ENCODE data around the gene IL16.

DNA sequence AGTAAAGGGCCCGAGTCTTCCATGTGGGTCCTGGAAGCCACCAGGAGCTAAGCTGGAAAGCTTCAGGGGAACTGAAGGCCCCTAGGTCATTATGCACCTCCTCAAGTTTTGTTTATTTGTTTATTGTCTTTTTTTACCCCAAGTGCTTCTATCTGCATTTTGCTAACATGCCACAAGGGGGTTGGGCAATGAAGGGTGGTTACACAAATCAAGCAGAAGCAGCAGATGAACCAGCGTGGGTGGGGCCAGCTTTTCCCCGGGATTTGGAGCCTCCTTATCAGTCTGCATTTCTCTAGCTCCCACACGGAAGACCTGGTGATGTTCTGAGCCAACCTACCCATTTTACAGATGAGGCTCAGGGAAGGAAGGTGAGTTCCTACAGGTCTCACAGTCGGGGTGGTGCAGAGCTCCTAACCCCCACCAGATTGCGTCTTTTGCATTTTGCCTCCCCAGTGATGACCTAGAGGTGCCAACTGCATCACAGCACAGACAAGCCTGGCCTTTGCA is 160.6 kb downstream of the IL16 start:
- TF ChIP-seq, protein P1, sequence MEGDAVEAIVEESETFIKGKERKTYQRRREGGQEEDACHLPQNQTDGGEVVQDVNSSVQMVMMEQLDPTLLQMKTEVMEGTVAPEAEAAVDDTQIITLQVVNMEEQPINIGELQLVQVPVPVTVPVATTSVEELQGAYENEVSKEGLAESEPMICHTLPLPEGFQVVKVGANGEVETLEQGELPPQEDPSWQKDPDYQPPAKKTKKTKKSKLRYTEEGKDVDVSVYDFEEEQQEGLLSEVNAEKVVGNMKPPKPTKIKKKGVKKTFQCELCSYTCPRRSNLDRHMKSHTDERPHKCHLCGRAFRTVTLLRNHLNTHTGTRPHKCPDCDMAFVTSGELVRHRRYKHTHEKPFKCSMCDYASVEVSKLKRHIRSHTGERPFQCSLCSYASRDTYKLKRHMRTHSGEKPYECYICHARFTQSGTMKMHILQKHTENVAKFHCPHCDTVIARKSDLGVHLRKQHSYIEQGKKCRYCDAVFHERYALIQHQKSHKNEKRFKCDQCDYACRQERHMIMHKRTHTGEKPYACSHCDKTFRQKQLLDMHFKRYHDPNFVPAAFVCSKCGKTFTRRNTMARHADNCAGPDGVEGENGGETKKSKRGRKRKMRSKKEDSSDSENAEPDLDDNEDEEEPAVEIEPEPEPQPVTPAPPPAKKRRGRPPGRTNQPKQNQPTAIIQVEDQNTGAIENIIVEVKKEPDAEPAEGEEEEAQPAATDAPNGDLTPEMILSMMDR (IDR thresholded peaks at IDR 0.05; ENCODE audit: borderline replicate concordance, extremely low read depth, low read length, poor library complexity, severe bottlenecking) = no peak
- no peak for TF ChIP-seq EZH2 (IDR thresholded peaks at IDR 0.05; ENCODE audit: borderline replicate concordance, low read depth, low read length, severe bottlenecking)

All from DND-41 (cell line).